GM12891 (cell line): ENCODE measurements around the gene PDZD7.

Experiments used
- POLR2A ChIP-seq: IDR thresholded peaks from 2 replicates; pipeline ENCODE4 v1.6.1; 2011; ENCODE audit warnings: low read depth, low read length, control low read depth
- POLR2AphosphoS5 ChIP-seq: IDR thresholded peaks from 2 replicates; pipeline ENCODE4 v1.6.1; 2011; ENCODE audit warnings: low read depth, low read length, control low read depth
- TAF1 ChIP-seq: IDR thresholded peaks from 2 replicates; pipeline ENCODE4 v1.6.1; 2011; ENCODE audit warnings: low read depth, low read length, control low read depth

GRCh38 chr10:101043363-101043707, 12.4 kb upstream of the PDZD7 start:
- no peak for TF ChIP-seq POLR2A
- no peak for TF ChIP-seq TAF1
- TF ChIP-seq POLR2AphosphoS5: no peak
